Spleen (tissue), 7 donors: ENCODE results near the gene KCNQ1.

ENCODE experiments used
- POLR2A ChIP-seq, 3 donors: fragments of 450-650 bp; IDR thresholded peaks; one replicate each; pipeline ENCODE4 v1.5.1; 2017; ENCODE audit warnings: antibody characterized with exemption in 3 of 3, mild to moderate bottlenecking in 1 of 3
- POLR2AphosphoS5 ChIP-seq, 3 donors: sonication (generic); formaldehyde crosslinking; IDR thresholded peaks; one replicate each; pipeline ENCODE4 v1.5.1; 2017; ENCODE audit warnings: antibody characterized with exemption in 3 of 3
- TF ChIP-seq, protein P1 (sequence below), 11 experiments: fragments of 200-600 bp in 7 of 11; fragments of 450-650 bp in 4 of 11; sonication (generic) in 4 of 11; IDR thresholded peaks in 8 of 11; conservative IDR thresholded peaks in 3 of 11; 1 replicate in 7 of 11; 2 replicates in 4 of 11; pipeline versions ENCODE4 v1.4.0 to v1.8.0; 2016 to 2021; ENCODE audit warnings: antibody characterized with exemption in 11 of 11, inconsistent platforms in 4 of 11, mild to moderate bottlenecking in 1 of 11
- donor health status: DM: no; HTN: no; CAD: no; lungs with moderate emphysema.
- donor health status: DM: no; HTN: no; CAD: no.
- donor health status: DM: no; HTN: no; CAD: no.

DNA sequence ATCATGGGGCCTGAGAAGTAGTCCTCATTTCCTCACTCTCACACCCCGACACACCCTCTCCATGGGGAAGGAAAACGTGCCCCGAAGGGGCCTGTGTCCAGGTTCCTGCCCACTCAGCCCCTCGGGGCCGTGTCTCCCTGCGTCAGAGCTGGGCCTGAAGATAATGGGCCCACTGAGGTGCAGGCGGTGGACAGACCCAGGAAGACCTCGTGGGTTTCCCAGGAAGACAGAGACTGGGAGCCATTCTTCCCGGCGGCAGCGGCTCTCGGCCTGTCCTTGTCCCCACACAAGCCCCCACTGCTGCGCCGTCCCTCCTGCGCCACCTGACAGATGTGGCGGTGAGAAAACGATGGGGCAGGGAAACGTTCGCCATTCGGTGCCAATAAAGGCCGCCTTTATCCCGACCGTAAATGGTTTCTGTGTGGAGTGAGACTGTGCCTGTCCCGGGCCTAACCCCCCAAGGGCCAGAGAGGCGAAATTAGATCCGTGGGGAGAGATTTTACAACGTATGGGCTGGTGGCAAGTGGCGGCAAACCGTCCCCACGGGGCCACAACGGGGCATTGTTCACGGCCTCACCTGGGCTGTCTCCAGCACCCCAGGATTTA lies 351.8 kb downstream of the KCNQ1 start:
- TF ChIP-seq, protein P1, sequence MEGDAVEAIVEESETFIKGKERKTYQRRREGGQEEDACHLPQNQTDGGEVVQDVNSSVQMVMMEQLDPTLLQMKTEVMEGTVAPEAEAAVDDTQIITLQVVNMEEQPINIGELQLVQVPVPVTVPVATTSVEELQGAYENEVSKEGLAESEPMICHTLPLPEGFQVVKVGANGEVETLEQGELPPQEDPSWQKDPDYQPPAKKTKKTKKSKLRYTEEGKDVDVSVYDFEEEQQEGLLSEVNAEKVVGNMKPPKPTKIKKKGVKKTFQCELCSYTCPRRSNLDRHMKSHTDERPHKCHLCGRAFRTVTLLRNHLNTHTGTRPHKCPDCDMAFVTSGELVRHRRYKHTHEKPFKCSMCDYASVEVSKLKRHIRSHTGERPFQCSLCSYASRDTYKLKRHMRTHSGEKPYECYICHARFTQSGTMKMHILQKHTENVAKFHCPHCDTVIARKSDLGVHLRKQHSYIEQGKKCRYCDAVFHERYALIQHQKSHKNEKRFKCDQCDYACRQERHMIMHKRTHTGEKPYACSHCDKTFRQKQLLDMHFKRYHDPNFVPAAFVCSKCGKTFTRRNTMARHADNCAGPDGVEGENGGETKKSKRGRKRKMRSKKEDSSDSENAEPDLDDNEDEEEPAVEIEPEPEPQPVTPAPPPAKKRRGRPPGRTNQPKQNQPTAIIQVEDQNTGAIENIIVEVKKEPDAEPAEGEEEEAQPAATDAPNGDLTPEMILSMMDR (IDR thresholded peaks at IDR 0.05 in 8 of 11, conservative IDR thresholded peaks at IDR 0.05 in 3 of 11) = no peak
- TF ChIP-seq POLR2A (IDR thresholded peaks at IDR 0.05) (no peak), POLR2AphosphoS5 (IDR thresholded peaks at IDR 0.05) (no peak)
